RWPE1 (cell line): Measurements from ENCODE around the gene TUFT1.

Source experiments
- CTCF ChIA-PET: fragments of 350-600 bp; sonication (Branson Sonifier 250); formaldehyde crosslinking; extraction: SDS; loops from one replicate; lab custom pipeline; 2021; lab: Yijun Ruan, JAX
- POLR2A ChIA-PET: fragments of 400-600 bp; formaldehyde crosslinking; extraction: SDS; loops from one replicate; lab custom pipeline; 2020; ENCODE audit warnings: antibody characterized with exemption; ENCODE audit not compliant: low non-redundant PET; lab: Yijun Ruan, JAX
- DNase-seq: peaks from one replicate; pipeline ENCODE4 v3.0.0; 2012; ENCODE audit warnings: low spot score
- H3K27ac ChIP-seq: fragments of 450-650 bp; 2 replicates; pipeline ENCODE4 v1.5.1; 2017
- TF ChIP-seq, protein P1 (sequence below): fragments of 450-650 bp; conservative IDR thresholded peaks from 2 replicates; pipeline ENCODE4 v1.5.1; 2017; ENCODE audit warnings: low read depth, mild to moderate bottlenecking

TUFT1 gene

DNA sequence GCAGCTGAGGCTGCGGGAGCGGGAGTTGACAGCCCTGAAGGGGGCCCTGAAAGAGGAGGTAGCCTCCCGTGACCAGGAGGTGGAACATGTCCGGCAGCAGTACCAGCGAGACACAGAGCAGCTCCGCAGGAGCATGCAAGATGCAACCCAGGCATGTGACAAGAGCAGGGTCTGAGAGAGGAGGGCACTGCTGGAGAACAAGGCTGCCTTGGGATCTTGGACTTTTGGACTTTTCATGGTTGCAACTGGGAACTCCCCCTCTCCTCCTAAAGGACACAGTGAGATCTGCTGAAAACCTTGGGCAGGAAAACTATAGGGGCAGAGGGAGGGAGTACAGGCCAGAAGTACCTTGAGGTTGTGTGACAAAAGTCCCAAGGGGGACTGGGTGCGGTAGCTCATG is 15.4 kb upstream of the TUFT1 start:
- no peak overlapping the region for H3K27ac ChIP-seq
- no peak for DNase-seq
- ChIA-PET POLR2A (no interaction called here), CTCF (interaction anchor here (0.6 kb wide), 1 partner anchor 9 kb away, joined by 3 read pairs; no protein-coding TSS in a partner anchor)
- TF ChIP-seq, protein P1, sequence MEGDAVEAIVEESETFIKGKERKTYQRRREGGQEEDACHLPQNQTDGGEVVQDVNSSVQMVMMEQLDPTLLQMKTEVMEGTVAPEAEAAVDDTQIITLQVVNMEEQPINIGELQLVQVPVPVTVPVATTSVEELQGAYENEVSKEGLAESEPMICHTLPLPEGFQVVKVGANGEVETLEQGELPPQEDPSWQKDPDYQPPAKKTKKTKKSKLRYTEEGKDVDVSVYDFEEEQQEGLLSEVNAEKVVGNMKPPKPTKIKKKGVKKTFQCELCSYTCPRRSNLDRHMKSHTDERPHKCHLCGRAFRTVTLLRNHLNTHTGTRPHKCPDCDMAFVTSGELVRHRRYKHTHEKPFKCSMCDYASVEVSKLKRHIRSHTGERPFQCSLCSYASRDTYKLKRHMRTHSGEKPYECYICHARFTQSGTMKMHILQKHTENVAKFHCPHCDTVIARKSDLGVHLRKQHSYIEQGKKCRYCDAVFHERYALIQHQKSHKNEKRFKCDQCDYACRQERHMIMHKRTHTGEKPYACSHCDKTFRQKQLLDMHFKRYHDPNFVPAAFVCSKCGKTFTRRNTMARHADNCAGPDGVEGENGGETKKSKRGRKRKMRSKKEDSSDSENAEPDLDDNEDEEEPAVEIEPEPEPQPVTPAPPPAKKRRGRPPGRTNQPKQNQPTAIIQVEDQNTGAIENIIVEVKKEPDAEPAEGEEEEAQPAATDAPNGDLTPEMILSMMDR = no peak

DNA sequence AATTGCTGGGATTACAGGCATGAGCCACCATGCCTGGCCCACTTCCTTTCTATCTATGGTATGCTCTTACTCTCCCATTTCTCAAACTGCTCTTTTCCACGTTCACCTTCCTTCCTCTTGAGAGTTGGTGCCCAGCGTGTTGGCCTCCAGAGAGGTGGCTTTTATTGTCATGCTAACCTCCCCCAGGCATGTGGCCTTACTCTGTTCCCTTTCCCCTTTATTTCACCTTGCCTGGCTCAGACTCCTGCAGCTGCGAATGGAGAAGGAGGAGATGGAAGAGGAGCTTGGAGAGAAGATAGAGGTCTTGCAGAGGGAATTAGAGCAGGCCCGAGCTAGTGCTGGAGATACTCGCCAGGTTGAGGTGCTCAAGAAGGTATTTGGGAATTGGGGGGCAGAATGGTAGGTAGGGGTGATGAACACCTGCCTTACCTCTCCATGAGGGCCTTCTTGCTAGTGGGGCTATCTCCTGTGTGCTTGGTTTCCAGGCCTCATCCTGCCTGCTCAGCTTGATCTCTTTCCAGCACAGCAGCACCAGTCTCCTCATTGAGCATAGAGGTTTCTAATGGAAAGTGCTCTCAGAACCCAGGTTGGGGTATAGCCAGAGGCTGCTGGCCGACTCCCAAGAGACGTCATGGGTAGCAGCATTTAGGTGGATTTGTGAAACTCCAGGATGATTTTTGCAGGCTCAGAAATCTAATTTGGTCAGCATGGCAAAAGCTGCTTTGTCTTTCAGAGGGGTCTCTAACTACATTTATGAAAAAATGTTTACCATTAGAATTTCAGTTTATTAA is 13.2 kb upstream of the TUFT1 start:
- no peak overlapping the region for H3K27ac ChIP-seq
- no peak for DNase-seq
- TF ChIP-seq, protein P1 = no peak
- ChIA-PET POLR2A (no interaction called here), CTCF (interaction anchor here (0.7 kb wide), 1 partner anchor 341 kb away, joined by 3 read pairs; no protein-coding TSS in a partner anchor)

DNA sequence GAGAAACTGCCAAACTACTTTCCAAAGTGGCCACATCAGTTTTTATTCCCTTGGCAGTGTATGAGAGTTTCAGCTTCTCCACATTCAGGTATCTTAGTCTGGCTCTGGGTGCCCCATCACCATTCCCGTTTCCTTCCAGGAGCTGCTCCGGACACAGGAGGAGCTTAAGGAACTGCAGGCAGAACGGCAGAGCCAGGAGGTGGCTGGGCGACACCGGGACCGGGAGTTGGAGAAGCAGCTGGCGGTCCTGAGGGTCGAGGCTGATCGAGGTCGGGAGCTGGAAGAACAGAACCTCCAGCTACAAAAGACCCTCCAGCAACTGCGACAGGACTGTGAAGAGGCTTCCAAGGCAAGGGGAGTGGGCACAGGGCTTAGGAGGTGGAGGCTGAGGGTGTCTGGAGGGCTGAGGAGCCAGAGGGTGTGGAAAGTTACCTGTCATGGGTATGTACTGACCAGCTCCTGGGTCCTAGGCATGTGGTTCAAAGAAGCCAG is 10.9 kb upstream of the TUFT1 start:
- H3K27ac ChIP-seq = no peak overlapping the region
- no peak for DNase-seq
- ChIA-PET POLR2A (no interaction called here), CTCF (no interaction called here)
- TF ChIP-seq, protein P1 = no peak

DNA sequence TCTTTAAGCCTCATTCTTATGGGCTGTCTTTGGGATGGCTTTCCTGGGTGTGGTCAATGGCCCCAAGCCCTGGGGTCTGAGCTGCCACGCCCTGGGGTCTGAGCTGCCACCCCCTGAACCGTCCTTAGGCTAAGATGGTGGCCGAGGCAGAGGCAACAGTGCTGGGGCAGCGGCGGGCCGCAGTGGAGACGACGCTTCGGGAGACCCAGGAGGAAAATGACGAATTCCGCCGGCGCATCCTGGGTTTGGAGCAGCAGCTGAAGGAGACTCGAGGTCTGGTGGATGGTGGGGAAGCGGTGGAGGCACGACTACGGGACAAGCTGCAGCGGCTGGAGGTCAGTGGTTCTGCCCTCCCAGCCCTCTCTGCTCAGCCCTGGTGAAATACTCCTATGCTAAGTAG is 10.3 kb upstream of the TUFT1 start:
- no peak overlapping the region for H3K27ac ChIP-seq
- TF ChIP-seq, protein P1 = no peak
- ChIA-PET POLR2A (no interaction called here), CTCF (no interaction called here)
- DNase-seq = no peak

DNA sequence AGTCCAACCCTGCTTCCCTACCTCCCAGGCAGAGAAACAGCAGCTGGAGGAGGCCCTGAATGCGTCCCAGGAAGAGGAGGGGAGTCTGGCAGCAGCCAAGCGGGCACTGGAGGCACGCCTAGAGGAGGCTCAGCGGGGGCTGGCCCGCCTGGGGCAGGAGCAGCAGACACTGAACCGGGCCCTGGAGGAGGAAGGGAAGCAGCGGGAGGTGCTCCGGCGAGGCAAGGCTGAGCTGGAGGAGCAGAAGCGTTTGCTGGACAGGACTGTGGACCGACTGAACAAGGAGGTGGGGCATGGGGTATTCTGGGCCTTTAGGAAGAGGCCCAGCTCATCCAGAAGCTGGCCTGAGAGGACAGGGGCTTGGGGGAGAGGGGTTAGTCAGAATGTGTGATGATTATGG is 9.6 kb upstream of the TUFT1 start:
- ChIA-PET POLR2A (no interaction called here), CTCF (interaction anchor here (0.5 kb wide), 1 partner anchor 13 kb away, joined by 3 read pairs; no protein-coding TSS in a partner anchor)
- TF ChIP-seq, protein P1 = no peak
- no peak overlapping the region for H3K27ac ChIP-seq
- DNase-seq = no peak

DNA sequence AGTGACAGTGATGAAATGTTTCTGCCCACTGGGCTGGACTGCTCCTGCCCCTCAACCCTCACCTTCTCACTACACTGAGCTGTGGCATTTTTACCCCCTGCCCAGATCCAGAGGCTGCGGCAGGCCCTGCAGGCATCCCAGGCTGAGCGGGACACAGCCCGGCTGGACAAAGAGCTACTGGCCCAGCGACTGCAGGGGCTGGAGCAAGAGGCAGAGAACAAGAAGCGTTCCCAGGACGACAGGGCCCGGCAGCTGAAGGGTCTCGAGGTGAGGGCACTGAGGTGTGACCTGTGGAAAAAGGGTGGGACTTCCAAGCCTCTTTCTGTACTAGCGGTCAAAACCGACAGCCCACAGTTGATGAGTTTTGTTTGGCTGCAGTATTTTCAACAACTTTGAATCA is 6.2 kb upstream of the TUFT1 start:
- no peak overlapping the region for H3K27ac ChIP-seq
- TF ChIP-seq, protein P1 = no peak
- no peak for DNase-seq
- ChIA-PET POLR2A (no interaction called here), CTCF (interaction anchor here (0.5 to 0.8 kb wide), 3 partner anchors 200 to 256 kb away, joined by 3 read pairs; partner anchors contain the start of gene MRPL9)
